KMS-11 (cell line): ENCODE data around the gene HMX1.

ENCODE experiments used
- H2AFZ ChIP-seq: fragments of 200-600 bp; sonication (generic); 2 replicates; pipeline ENCODE4 v1.6.1; 2016; ENCODE audit warnings: antibody characterized with exemption, mixed run types, low read depth
- H3K27ac ChIP-seq: fragments of 200-600 bp; sonication (generic); 2 replicates; pipeline ENCODE4 v1.6.1; 2016; ENCODE audit warnings: mild to moderate bottlenecking, mixed run types
- H3K27me3 ChIP-seq: fragments of 200-600 bp; sonication (generic); 2 replicates; pipeline ENCODE4 v1.6.1; 2017; ENCODE audit warnings: mild to moderate bottlenecking, low read depth, mixed run types, moderate library complexity; ENCODE audit not compliant: insufficient read depth
- H3K36me3 ChIP-seq: fragments of 200-600 bp; sonication (generic); 2 replicates; pipeline ENCODE4 v1.6.1; 2017; ENCODE audit warnings: mild to moderate bottlenecking, mixed run types; ENCODE audit not compliant: insufficient read depth
- H3K4me1 ChIP-seq: fragments of 200-600 bp; sonication (generic); 2 replicates; pipeline ENCODE4 v1.6.1; 2016; ENCODE audit warnings: mild to moderate bottlenecking, low read depth, mixed run types; ENCODE audit not compliant: poor library complexity, severe bottlenecking
- H3K4me2 ChIP-seq: fragments of 200-600 bp; sonication (generic); 2 replicates; pipeline ENCODE4 v1.7.0; 2016; ENCODE audit warnings: mild to moderate bottlenecking, mixed run types
- H3K4me3 ChIP-seq: fragments of 200-600 bp; sonication (generic); IDR thresholded peaks from 2 replicates; pipeline ENCODE4 v1.6.1; 2017; ENCODE audit warnings: low read depth, low read length, mixed read lengths; ENCODE audit not compliant: insufficient read depth
- H3K79me2 ChIP-seq: fragments of 200-600 bp; sonication (generic); 2 replicates; pipeline ENCODE4 v1.6.1; 2016; ENCODE audit warnings: low read depth, mixed run types; ENCODE audit not compliant: insufficient read depth
- H3K9ac ChIP-seq: fragments of 200-600 bp; sonication (generic); 2 replicates; pipeline ENCODE4 v1.6.1; 2016; ENCODE audit warnings: mild to moderate bottlenecking, mixed run types
- H4K20me1 ChIP-seq: fragments of 200-600 bp; sonication (generic); 2 replicates; pipeline ENCODE4 v1.6.1; 2016; ENCODE audit warnings: mild to moderate bottlenecking, mixed run types; ENCODE audit not compliant: insufficient read depth
- CTCF ChIP-seq: fragments of 200-600 bp; sonication (generic); conservative IDR thresholded peaks from 2 replicates; pipeline ENCODE4 v1.6.1; 2017; ENCODE audit warnings: low read depth, mild to moderate bottlenecking, antibody characterized with exemption, low read length, moderate library complexity, mixed read lengths

Gene HMX1

GRCh38 chr4:8917868-8918783 lies 46.5 kb upstream of the HMX1 start:
- no peaks in the 10 kb centered on the region for H3K79me2 ChIP-seq
- no peak overlapping the region for H3K9ac ChIP-seq
- H2AFZ ChIP-seq = no peak overlapping the region
- no peaks in the 10 kb centered on the region for H4K20me1 ChIP-seq
- no peak overlapping the region for H3K27ac ChIP-seq
- H3K4me3 ChIP-seq = no peak overlapping the region
- no peak overlapping the region for H3K4me2 ChIP-seq
- no peaks in the 10 kb centered on the region for H3K27me3 ChIP-seq
- H3K4me1 ChIP-seq = no peaks in the 10 kb centered on the region
- TF ChIP-seq CTCF = peak; percentile 72
- no peaks in the 10 kb centered on the region for H3K36me3 ChIP-seq

DNA sequence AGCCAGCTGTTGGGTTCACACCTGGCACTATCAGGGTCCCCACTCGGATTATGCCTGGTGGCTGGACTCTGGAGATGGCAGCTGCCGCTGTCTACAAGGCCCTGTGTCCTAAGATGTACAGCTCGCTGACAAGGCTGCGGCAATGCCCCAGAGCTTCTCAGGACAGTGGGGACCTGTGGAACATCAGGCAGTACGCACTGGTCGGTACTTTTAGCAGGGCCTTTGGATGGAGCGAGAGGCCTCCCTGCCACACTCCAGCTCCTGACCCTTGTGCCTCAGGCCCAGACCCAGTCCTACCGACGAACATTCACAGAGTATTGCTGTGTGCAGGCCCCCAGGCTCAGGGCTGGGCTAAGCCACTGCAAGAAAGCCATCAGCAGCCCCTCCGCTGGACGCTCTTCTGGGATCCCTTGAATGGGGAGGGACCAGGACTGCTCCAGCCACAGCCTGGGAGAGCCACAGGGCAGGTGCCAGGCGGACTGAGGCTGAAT lies 45.7 kb upstream of the HMX1 start:
- H3K79me2 ChIP-seq = no peaks in the 10 kb centered on the region
- no peaks in the 10 kb centered on the region for H3K36me3 ChIP-seq
- H4K20me1 ChIP-seq = no peaks in the 10 kb centered on the region
- no peak overlapping the region for H2AFZ ChIP-seq
- no peaks in the 10 kb centered on the region for H3K4me1 ChIP-seq
- no peak overlapping the region for H3K27ac ChIP-seq
- no peaks in the 10 kb centered on the region for H3K27me3 ChIP-seq
- TF ChIP-seq CTCF = no peak
- H3K4me2 ChIP-seq = no peak overlapping the region
- no peak overlapping the region for H3K9ac ChIP-seq
- H3K4me3 ChIP-seq = no peak overlapping the region

- H3K4me3 ChIP-seq = no peak overlapping the region
- TF ChIP-seq CTCF = no peak
- no peaks in the 10 kb centered on the region for H3K4me1 ChIP-seq
- H3K27ac ChIP-seq = no peak overlapping the region
- H3K4me2 ChIP-seq = no peak overlapping the region
- no peaks in the 10 kb centered on the region for H3K36me3 ChIP-seq
- no peak overlapping the region for H2AFZ ChIP-seq
- H4K20me1 ChIP-seq = no peaks in the 10 kb centered on the region
- no peak overlapping the region for H3K9ac ChIP-seq
- H3K27me3 ChIP-seq = no peaks in the 10 kb centered on the region
- H3K79me2 ChIP-seq = no peaks in the 10 kb centered on the region
These were observed 45.3 kb upstream of the HMX1 start for GRCh38 chr4:8916906-8917305.

GRCh38 chr4:8916351-8916885 lies 44.8 kb upstream of the HMX1 start:
- TF ChIP-seq CTCF = no peak
- Histone ChIP-seq H3K9ac (no peak overlapping the region), H2AFZ (no peak overlapping the region), H3K4me3 (no peak overlapping the region), H3K36me3 (no peaks in the 10 kb centered on the region), H3K4me2 (no peak overlapping the region), H4K20me1 (no peaks in the 10 kb centered on the region), H3K27me3 (no peaks in the 10 kb centered on the region), H3K27ac (no peak overlapping the region), H3K4me1 (no peaks in the 10 kb centered on the region), H3K79me2 (no peaks in the 10 kb centered on the region)
